ENCODE measurements around the gene KCNS1. TPM values are rescaled to one million over a fixed set of nuclear protein-coding genes. Genes with fewer than 3 reads are reported as not detected.
A peak's percentile ranks its signal among the peaks of the same experiment; 100 is the strongest.
"Not testable (repeated sequence)": the region's sequence is repeated elsewhere in the genome, so short reads cannot be mapped to it uniquely, and the experiment has no call there.

The KCNS1 gene, protein sequence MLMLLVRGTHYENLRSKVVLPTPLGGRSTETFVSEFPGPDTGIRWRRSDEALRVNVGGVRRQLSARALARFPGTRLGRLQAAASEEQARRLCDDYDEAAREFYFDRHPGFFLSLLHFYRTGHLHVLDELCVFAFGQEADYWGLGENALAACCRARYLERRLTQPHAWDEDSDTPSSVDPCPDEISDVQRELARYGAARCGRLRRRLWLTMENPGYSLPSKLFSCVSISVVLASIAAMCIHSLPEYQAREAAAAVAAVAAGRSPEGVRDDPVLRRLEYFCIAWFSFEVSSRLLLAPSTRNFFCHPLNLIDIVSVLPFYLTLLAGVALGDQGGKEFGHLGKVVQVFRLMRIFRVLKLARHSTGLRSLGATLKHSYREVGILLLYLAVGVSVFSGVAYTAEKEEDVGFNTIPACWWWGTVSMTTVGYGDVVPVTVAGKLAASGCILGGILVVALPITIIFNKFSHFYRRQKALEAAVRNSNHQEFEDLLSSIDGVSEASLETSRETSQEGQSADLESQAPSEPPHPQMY
- under 1 TPM in 2 of 9 donors, not detected in 7; 0.07 to 0.38 TPM for total RNA-seq
- polyA plus RNA-seq: under 1 TPM in 1 of 2 donors, not detected in 1; 0.14 TPM
- long read RNA-seq, donor 1: 0 reads
- long read RNA-seq, donor 2, partial matches to known transcripts: 2 of 2 reads
- long read RNA-seq, donor 2, other reads (novel, unspliced or antisense): 0 of 2 reads
- long read RNA-seq, donor 3: 0 reads

DNA sequence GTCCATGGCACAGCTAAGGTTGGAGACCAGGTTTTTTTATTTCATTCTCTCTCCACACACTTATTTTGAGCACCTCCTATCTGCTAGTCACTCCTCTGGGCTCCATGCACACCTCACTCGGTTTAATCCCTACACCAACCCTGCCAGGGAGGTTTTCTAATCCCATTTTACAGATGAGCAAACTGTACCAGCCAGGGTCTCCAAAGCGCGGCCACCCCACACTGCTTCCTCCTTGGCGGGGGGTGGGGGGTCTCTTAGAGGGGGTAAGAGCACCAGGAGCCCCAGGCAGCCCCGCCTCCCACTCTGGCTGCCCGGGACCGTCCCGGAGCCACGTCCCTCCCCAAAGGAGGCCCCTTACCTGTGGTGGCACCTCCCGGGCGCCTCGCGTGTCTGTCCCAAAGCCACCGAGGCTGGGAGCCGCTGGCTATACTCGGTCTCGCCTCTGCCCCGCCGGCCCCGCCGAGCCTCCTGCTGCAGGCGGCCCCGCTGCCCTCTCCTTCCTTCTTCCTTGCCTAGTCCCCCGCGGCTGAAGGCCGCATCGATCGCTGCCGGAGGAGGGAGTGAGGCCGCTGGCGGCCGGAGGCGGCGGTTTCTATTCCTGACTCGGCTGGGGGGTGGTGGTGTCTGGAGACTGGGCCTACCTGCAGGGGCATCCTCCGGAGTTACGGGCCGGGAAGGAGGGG is at the start of gene KCNS1:
TSS of gene KCNS1 (minus strand) at position 565 of the 683 bp plus-strand sequence. CDS start 1,891 bp downstream, outside the sequence.
- H3K4me1 ChIP-seq: peaks cover 0 to 19% (median 4%) of the 10 kb centered on the region in 12 donors
- H3K36me3 ChIP-seq: no peaks in the 10 kb centered on the region
- ATAC-seq (peak in 1 of 4 donors; percentile 26), DNase-seq (no peak)
- intact Hi-C loops (cut with DNase I): no loop called here
- H3K27ac ChIP-seq: no peak within 1 kb of the TSS
- H3K27me3 ChIP-seq: peaks cover 22 to 64% (median 39%) of the 10 kb centered on the region in 9 donors
- peak within 1 kb of the TSS in 1 of 12 donors; percentile 10 for H3K4me3 ChIP-seq
- 5 to 25% (median 8%) methylated on average over 7 to 38 of the region's 38 CpGs for WGBS, 4 donors
- H3K9me3 ChIP-seq: peaks cover 0 to 3% (median 0%) of the 10 kb centered on the region in 12 donors
- TF ChIP-seq POLR2A (IDR thresholded peaks at IDR 0.05) (no peak), CTCF (IDR thresholded peaks at IDR 0.05) (no peak)

DNA sequence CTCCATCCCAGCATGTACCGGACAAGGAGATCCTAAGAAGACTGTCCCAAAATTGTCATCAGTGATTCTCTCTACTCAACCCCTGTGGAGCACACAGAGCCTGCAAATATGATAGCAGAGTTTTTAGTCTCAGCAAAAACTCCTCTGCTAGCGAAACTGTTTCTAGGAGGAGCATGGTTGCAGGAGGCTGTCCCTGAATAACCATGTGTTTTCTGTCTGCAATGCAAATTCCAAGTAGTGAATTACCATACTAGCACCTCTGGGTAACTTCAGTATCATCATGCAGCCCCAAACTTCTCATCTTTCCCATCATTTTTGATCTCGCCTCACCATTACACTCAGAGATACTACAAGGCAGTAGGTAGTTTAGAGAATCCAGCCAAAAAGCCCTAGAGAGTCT is 48.1 kb upstream of the KCNS1 start:
- WGBS, 4 donors: 80 to 90% (median 86%) methylated on average over 3 of the region's 3 CpGs
- Histone ChIP-seq H3K9me3 (no peaks in the 10 kb centered on the region), H3K27ac (no peak overlapping the region), H3K4me3 (no peak overlapping the region), H3K4me1 (peaks cover 0 to 2% (median 0%) of the 10 kb centered on the region in 12 donors), H3K36me3 (no peaks in the 10 kb centered on the region), H3K27me3 (peaks cover 0 to 34% (median 14%) of the 10 kb centered on the region in 9 donors)
- TF ChIP-seq POLR2A (IDR thresholded peaks at IDR 0.05) (no peak), CTCF (IDR thresholded peaks at IDR 0.05) (no peak)
- intact Hi-C loops (cut with DNase I): no loop called here
- ATAC-seq (no peak), DNase-seq (no peak)

DNA sequence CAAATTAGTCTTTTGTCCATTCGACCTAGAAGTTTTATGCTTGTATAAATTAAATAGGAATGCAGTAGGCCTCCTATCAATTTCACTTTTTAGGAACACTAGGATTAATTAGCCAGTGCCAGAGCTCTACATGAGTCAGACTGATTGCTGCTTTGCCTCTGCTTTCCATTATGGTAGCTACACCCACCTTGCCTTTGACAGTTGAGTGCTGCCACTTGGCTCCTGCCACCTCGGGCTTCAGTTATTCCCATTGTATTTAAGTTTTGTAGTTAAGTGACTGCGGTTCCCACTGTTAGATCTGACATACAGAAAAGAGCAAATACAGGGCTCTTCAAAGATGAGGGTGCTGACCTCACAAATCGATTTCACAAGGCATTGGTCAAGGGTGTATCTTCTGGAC is 39.9 kb upstream of the KCNS1 start:
- no peak for ATAC-seq
- H3K27me3 ChIP-seq: peaks cover 0 to 21% (median 0%) of the 10 kb centered on the region in 9 donors
- WGBS, 4 donors: 65 to 72% (median 68%) methylated on average over 4 of the region's 4 CpGs
- no peaks in the 10 kb centered on the region for H3K4me1 ChIP-seq
- no peaks in the 10 kb centered on the region for H3K9me3 ChIP-seq
- TF ChIP-seq POLR2A (IDR thresholded peaks at IDR 0.05) (no peak), CTCF (IDR thresholded peaks at IDR 0.05) (no peak)
- no peak for DNase-seq
- H3K36me3 ChIP-seq: no peaks in the 10 kb centered on the region
- H3K27ac ChIP-seq: no peak overlapping the region
- intact Hi-C loops (cut with DNase I): no loop called here
- H3K4me3 ChIP-seq: no peak overlapping the region

- DNase-seq, ATAC-seq, H3K27ac ChIP-seq, H3K9me3 ChIP-seq, H3K36me3 ChIP-seq, H3K4me1 ChIP-seq, H3K4me3 ChIP-seq: not testable (repeated sequence)
- H3K27me3 ChIP-seq: peaks cover 0 to 24% (median 0%) of the 10 kb centered on the region in 9 donors
- WGBS, 4 donors: 91 to 100% (median 94%) methylated on average over 5 of the region's 5 CpGs
- intact Hi-C loops (cut with DNase I): loop anchor here in 1 of 10 donors (10.0 kb wide), 1 partner anchor 135 kb away; no protein-coding TSS in a partner anchor
Measured at GRCh38 chr20:45139733-45140375, 38.9 kb upstream of the KCNS1 start.

Data from heart left ventricle (tissue), 16 donors.